Nucleus accumbens (tissue), 56 donors: ENCODE measurements around the gene PKP3.
"Not testable (repeated sequence)": the region's sequence is repeated elsewhere in the genome, so short reads cannot be mapped to it uniquely, and the experiment has no call there.

Experiments
- DNase-seq, 56 donors: peaks; one replicate each; lab custom pipeline; 2025; lab: John Stamatoyannopoulos, UW

PKP3 gene

DNA sequence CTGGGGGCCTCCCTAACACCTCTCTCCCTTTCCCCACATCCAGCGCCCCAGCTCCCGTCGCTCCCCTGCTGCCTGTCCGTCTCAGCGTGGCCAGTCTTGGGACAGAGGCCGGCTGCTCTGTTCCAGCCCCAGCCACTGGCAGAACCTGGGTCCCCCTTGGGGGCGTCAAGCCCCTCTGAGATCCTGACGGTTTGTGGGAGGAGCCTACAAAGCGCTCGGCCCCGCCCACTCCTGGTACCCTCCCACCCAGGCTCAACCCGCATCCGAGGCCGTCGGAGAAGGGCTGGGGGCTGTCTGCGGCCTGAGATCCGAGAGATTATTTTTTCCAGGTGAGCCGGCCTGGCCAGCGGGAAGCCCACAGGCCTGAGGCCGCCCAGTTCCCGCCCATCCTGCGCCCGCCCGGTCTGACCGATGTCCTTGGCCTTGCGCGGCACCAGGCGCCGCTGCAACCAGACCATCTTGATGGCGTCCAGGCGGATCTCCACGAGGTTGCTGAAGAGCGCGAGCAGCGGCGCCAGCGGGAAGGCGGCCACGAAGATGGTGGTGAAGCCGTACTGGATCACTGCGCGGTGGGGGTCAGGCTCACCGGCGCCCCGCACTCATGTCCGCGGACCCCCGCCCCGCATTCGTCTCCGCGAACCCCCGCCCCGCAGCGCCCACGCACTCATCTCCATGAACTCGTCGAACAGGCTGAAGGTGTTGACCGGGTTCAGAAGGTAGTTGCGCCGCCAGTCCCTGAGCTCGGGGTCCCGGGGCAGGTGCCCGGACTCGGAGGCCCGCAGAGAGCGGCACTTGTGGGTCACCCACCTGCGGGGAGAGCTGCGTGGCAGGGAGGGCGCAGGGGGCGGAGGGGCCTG, 26.3 kb downstream of the PKP3 start:
- DNase-seq: no peak

DNA sequence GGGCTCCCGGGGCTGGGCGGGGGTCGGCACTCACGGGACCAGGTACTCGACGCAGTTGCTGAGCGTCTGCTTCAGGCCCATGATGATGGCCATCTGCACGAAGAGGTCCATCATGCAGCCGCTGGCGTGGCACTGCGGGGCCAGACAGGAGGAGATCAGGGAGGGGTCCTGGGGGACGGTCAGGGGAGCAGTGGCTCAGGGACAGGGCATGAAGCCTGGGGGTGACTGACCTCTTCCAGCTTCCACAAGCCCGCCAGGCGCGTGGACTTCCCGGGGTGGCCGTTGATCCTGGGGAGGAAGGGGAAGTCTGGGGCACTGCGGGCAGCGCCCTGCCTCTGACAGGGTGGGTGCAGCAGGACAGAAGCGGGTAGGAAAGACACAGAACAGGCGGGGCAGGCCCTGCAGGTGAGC, 26.9 kb downstream of the PKP3 start:
- DNase-seq: no peak

DNA sequence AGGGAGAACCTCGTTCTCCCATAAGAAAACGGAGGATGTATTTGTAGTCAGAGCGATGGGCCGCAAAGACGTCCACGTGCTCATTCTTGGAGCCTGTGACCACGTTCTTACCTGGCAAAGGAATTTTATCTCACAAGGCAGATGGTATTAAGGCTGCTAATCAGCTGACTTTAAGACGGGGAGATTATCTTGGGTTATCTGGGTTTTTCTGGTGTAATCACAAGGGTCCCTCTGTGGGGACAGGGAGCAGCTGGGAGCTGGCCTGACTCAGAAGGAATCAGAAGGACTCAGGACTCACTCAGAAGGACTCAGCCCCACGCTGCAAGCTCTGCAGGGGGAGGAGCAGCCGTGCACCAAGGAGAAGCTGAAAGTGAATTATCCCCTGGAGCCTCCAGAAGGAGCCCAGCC, 28.2 kb downstream of the PKP3 start:
- no peak for DNase-seq

DNA sequence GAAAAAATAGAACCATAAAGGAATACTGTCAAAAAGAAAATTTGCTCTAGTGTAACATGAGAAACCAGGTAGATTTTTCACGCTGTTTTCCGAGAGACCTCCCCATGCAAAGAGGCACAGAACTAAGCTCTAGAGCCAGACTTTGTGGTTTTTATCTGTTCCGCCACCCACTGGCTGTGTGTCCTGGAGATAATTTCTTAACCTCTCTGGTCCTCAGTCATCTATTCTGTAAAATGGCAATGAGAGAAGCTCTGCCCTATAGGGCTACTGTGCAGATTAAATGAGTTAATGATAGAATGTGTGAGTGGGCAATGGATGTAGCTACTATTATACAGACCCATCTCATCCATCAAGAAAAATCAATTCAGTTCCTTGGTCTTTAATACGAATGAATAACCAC, 30.2 kb downstream of the PKP3 start:
- no peak for DNase-seq

DNA sequence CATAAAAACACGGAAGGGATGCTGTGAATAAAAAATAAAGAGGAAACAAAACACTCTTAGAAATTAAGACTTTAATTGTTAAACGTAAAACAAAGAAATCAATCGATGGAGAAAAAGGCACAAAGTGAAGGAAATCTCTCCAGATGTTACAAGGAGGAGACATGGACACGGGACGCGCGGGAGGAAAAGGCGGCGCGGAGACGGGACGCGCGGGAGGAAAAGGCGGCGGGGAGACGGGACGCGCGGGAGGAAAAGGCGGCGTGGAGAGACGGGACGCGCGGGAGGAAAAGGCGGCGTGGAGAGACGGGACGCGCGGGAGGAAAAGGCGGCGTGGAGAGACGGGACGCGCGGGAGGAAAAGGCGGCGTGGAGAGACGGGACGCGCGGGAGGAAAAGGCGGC, 30.8 kb downstream of the PKP3 start:
- DNase-seq: not testable (repeated sequence)

DNA sequence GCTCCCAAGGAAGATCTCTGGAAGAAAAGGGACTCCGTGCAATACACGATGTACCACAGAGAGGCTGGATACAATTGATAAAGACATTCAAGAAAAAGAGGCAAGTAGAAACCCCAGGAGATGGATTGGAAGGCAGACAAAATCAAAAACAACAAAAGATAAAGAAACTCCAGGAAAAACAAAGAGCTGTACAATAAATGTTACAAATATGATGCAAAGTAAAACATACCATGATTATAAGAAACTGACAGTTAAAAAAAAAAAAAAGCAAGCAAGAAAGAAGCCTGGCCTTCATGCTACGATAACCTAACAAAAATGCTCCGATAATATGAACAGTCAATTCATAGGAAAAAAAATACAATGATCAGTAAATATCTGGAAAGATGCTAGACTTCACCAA, 31.3 kb downstream of the PKP3 start:
- DNase-seq: no peak

DNA sequence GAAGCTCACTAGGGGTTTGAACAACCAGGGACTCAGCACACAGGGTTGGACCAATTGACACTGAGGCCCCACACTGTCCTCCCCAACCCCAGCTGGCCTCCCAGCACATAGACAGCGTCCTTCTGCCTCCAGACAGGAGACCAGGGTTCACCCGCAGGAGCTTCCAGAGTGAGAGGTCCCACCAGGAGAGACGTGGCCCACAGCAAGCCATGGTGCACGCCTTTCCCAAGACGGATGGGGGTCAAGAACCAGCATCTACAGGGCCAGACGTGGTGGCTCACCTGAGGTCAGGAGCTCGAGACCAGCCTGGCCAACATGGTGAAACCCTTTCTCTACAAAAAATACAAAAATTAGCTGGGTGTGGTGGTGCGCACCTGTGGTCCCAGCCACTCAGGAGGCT, 32.8 kb downstream of the PKP3 start:
- DNase-seq: no peak

DNA sequence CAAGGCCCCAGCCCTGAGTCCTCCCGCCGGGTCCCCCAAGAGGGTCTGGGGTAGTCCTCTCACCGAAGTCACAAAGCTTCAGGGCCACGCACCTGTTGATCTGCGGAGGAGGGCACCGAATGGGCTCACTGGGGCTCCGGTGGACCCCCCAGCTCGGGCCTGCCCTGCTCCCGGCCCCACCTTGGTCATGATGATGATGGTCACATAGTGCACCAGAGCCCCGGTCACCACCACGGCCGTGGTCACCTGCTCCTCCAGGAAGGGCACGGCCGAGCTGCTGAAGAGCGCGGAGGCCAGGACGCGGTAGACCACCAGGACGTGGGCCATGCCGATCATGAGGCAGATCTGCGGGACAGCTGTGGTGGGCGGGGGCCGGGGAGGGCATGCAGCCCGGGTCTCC, 34.3 kb downstream of the PKP3 start:
- DNase-seq: no peak

DNA sequence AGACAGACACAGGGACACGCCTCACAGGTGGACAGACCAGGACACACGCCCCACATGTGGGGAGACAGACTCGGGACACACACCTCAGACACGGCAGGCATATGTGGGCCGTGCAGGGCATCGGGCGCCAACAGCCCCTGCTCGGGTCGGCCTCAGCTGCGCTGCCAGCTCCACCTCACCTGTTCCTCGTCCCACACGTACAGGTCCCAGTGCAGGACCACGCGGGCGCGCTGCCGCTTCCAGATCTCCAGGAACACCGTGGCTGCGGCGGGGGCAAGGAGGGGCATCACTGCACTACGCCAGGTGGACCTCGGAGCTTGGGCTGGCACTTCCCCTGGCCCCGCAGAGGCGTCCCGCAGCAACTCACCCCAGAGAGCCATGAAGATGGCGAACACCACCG, 35.4 kb downstream of the PKP3 start:
- DNase-seq: no peak

DNA sequence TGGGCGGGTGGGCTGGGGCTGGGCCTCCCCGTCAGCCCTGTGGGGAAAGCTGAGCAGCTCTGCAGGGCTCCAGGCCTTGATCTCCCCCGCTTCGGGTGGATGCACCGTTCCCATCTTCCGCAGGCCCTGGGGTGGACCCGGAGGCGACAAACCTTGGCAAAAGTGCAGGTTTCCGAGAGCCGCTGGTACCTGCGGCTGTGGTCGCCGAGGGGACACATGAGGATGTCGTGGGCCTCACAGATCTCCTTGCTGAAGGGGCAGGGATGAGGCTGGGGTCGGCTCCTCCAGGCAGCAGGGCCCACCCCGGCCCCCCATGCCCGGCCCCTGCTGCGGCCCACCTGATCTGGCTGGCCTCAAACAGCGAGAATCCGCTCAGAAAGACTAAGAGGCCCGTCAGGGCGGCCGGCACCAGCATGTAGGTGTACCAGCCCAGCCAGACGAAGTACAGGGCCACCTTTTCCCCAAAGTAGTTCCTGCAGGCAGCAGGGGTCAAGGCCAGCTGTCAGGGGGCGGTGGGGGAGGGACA, 36.0 kb downstream of the PKP3 start:
- DNase-seq: no peak

DNA sequence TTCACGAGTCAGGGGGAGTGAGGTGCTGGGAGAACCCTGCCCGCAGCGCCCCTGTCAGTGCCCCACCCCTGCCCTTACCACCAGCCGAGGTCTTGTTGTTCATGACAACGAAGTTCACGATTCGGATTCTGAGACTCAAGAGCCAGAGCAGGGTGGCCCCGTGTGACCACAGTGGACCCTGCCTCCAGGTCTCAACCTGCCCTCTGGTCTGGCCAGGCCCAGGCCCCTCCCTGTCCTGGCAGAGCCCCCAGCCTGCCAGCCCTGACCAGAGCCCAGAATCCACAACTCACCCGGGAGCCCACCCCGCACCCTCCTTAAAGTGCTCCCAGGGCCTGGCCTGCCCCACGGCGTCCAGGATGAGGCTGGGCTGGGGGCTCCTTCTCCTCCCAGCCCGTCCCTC, 37.9 kb downstream of the PKP3 start:
- DNase-seq: no peak

DNA sequence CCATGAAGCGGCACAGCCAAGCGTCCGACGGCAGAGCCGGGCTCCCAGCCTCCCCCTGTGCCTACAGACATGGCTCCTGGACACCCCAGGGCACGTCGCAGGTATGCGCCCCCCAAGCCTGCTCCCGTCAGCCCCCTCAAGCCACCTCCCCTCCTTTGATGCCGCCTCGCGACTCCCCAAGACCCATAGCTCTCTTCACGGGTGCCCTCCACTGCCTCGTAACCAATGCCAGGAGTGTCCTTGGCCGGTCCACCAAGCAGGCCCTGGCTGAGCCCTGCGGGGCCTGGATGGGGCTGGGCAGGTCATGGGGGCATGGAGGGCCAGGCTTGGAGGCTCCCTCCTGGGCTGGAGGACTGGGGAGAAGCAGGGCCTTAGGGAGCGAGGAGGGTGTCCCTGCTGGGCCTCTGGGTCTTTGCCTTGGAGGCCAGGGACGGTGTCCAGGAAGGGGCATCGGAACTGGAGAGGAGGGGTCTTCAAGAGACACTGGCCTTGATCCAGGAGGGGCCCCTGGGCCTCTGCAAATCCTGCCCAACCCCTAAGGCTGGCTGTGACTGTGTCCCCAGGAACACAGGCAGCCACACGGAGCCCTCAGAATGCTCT, 38.6 kb downstream of the PKP3 start:
- no peak for DNase-seq

DNA sequence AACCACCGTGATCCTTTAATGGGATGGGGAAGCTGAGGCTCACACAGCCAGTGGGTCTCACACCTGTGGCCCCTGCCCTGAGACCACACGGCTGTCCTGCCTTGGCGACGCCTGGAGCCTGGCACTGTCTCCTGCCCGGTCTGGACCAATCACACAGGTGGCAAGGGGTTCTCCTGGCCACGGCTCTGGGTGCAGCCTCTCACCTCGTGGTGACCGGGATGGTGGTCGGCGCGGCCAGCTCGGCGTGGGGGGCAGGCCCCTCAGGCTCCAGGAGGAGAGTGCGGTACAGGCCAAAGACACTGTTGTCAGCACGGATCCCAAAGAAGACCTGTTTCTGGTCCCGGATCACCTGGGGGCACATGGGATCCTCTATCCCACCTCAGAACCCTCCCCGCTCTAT, 39.1 kb downstream of the PKP3 start:
- no peak for DNase-seq

DNA sequence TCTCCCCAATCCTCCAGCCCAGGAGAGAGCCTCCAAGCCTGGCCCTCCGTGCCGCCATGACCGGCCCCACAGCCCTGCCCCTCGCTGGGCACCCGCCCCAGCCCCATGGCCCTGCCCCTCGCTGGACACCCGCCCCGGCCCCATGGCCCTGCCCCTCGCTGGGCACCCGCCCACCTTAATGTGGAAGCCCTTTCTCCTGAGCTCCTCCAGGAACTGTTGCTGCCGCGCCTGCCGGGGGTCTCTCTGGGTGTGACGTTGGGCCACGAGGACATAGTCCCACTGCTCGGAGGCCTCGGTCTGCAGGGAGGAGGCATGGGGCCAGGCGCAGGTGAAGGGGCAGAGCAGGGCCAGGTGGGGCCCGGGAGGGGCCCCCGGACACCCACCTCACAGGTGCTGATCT, 39.6 kb downstream of the PKP3 start:
- DNase-seq: no peak

DNA sequence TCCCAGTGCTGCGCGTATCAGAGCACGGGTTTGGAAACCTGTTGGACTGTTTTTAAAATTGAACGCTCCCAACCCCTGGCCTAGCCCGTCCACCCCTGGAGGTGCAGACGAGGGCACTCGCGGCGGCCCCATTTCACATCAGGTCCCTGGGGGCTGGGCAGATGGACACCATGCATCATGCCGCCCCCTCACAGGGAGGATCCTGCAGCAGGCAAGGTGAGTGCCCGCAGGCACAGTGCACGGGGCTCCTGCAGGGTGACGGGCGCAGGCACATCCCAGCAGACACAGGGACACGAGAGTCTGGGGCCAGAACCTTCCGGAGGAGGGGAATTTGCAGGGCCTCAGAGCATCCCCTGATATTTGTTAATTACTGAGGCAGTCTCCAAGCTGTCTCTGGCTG, 40.5 kb downstream of the PKP3 start:
- no peak for DNase-seq

DNA sequence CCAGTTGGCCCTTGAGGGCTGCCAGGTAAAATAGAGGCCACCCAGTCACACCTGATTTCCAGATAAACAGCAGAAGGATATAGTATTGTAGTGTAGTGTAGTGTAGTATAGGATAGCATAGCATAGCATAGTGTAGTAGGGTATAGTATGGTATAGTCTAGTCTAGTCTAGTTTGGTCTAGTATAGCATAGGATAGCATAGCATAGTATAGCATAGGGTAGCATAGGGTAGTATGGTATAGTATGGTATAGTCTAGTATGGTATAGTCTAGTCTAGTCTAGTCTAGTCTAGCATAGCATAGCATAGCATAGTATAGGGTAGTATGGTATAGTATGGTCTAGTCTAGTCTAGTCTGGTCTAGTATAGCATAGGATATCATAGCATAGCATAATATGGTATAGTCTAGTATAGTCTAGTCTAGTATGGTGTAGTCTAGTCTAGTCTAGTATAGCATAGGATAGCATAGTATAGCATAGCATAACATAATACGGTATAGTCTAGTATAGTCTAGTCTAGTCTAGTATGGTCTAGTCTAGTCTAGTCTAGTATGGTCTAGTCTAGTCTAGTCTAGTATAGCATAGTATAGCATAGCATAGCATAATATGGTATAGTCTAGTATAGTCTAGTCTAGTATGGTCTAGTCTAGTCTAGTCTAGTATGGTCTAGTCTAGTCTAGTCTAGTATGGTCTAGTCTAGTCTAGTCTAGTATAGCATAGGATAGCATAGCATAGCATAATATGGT, 41.2 kb downstream of the PKP3 start:
- not testable (repeated sequence) for DNase-seq

DNA sequence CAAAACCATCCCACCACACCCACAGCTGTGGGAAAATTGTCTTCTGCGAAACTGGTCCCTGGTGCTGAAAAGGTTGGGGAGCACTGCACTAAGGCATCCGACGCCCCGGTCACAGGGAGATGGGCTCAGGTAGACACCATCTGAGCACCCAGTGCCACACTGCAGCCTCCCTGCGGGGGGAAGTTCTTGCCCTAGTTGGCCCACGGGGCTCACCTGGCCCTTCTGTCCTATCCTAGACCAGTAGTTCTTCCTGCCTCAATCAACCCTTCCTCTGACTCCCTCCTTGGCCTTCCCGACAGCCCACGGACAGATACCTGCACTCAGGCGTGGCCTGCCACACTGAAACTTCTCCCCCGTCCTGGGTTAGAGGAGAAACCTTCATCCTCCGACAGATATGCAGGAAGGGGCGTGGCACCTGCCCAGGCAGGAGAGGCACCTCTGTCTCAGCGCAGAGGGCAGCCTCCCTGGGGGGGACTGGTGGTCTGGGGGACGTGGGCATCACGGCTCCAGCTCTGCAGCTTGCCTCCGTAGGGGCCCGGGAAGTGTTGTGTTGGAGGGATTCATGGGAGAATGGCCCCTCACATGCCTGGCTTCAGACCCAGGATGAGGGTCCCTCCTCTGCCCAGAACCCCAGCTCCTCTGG, 43.3 kb downstream of the PKP3 start:
- no peak for DNase-seq

DNA sequence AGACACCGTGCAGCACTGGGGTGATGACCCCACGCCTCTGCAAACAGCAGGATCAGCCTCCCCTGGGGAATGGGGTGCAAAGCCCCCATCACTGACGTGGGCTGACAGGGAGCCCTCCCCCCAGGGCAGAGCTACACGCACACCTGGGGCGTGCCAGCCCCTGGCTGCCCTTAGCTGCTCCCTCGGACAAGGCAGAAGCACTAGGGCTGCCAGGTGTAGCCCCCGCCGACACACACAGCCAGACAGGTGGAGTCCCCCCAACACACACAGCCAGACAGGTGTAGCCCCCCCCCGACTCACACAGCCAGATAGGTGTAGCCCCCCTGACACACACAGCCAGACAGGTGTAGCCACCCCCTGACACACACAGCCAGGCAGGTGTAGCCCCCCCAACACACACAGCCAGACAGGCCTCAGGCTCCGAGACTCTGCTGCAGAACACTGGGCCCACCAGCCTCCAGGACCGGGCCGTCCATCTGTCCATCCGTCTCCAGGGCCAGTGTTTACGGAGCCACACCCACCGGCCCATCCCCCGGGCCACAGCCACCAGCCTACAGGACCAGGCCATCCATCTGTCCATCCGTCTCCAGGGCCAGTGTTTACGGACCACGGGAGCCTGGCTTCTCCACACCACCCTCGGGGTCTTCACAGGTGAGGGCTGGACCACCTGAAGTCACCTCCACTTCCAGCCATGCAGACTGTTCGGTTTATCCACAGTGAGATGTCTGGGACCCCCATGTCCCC, 44.3 kb downstream of the PKP3 start:
- no peak for DNase-seq

DNA sequence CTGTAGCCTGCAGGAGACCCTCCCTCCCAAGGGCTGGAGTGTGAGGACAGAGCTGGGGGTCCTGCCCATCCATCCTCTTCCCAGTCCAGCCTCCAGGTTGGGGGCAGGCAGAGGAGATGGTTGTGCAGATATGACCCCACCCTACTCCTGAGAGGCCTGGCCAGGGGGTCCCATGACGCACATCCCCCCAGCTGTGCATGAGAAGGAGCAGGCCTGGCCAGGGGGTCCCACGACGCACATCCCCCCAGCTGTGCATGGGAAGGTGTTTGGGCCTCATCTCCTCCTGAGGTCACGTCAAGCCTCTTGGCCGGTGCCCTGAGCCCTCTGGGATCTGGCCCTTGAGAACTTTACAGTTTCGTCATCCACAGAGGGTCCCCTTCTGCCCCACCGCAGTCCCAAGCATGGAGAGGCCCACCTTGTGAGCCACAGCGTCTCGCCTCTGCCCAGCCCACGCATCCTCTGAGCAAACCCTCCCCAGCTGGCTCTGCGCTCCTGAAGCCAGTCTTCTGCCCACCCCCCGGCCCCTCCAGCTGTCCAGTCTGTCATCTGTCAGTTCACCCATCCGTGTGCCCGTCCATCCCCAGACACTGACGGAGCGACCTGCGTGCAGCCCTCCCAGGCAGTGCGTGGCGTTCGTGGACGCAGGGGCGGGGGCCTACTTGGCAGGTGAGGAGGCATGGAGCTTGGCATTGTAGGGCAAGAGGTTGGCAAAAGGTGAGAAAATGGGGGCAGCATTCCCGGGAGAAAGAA, 45.5 kb downstream of the PKP3 start:
- DNase-seq: no peak
